H1 (cell line): Measurements from ENCODE around the gene SIGLEC11. TPM values are rescaled to one million over a fixed set of nuclear protein-coding genes. Genes with fewer than 3 reads are reported as not detected.

ENCODE experiments used
- BACH1 ChIP-seq: IDR thresholded peaks from 2 replicates; pipeline ENCODE4 v1.6.1; 2012; ENCODE audit warnings: low read length, improper control_type of control experiment
- CREB1 ChIP-seq: IDR thresholded peaks from 2 replicates; pipeline ENCODE4 v1.6.1; 2012; ENCODE audit warnings: inconsistent platforms
- HDAC6 ChIP-seq: IDR thresholded peaks from one replicate; pipeline ENCODE4 v1.7.1; 2012; ENCODE audit warnings: low read depth, mild to moderate bottlenecking, inconsistent platforms, low read length, moderate library complexity
- PHF8 ChIP-seq: fragments of 200-600 bp; sonication (generic); conservative IDR thresholded peaks from 2 replicates; pipeline ENCODE4 v1.7.1; 2012; ENCODE audit warnings: low read depth, mild to moderate bottlenecking, inconsistent platforms, low read length, moderate library complexity
- POLR2A ChIP-seq, 2 experiments: IDR thresholded peaks; 1 replicate in 1 of 2; 2 replicates in 1 of 2; pipeline ENCODE4 v1.6.1; 2011; ENCODE audit warnings: low read depth in 2 of 2, low read length in 2 of 2, mild to moderate bottlenecking in 2 of 2; ENCODE audit errors: control extremely low read depth in 1 of 2
- SIN3A ChIP-seq, 2 experiments: IDR thresholded peaks in 1 of 2; conservative IDR thresholded peaks in 1 of 2; 2 replicates each; pipeline ENCODE4 v1.6.1; 2011 to 2012; ENCODE audit warnings: low read length in 2 of 2, improper control_type of control experiment in 1 of 2, low read depth in 1 of 2, mild to moderate bottlenecking in 1 of 2
- SP4 ChIP-seq: IDR thresholded peaks from 2 replicates; pipeline ENCODE4 v1.6.1; 2012; ENCODE audit warnings: low read length, inconsistent platforms
- SRF ChIP-seq: IDR thresholded peaks from 2 replicates; pipeline ENCODE4 v1.6.1; 2011; ENCODE audit warnings: mild to moderate bottlenecking, low read depth, low read length, moderate library complexity
- TAF1 ChIP-seq: IDR thresholded peaks from 2 replicates; pipeline ENCODE4 v1.6.1; 2011; ENCODE audit warnings: mild to moderate bottlenecking, low read depth, low read length
- polyA plus RNA-seq, 7 experiments: library from polyadenylated mRNA; depleted of rRNA in 3 of 7; stranded (reverse) in 5 of 7; unstranded in 2 of 7; fragments of >200 nt in 5 of 7; fragments of 200-250 nt in 2 of 7; gene quantifications; 1 replicate in 5 of 7; 2 replicates in 1 of 7; 4 replicates in 1 of 7; pipeline versions ENCODE4 v1.2.1 to v1.2.3, GENCODE V29; 2011 to 2013; ENCODE audit warnings: missing spikeins in 2 of 7, mixed read lengths in 2 of 7
- total RNA-seq: library from RNA; stranded (reverse); fragmentation: NEBNext Ultra II Directional; extraction: Animal tissue kit (Norgen Biotek cat#: 25700); gene quantifications from 2 replicates; pipeline ENCODE4 v1.2.1, GENCODE V29; 2021
- TF ChIP-seq, protein P1 (sequence below): IDR thresholded peaks from 2 replicates; pipeline ENCODE4 v1.6.1; 2012; ENCODE audit warnings: low read length, inconsistent platforms
- TF ChIP-seq, protein P2 (sequence below): IDR thresholded peaks from 2 replicates; pipeline ENCODE4 v1.6.1; 2012; ENCODE audit warnings: inconsistent platforms

SIGLEC11 gene
- total and polyA plus RNA-seq, 2 of the 8 experiments (the other 6 are each of a cell fraction or from before 2014, with no cell fraction given), result 0.18 TPM; not detected in 1

GRCh38 chr19:49929611-49930482 is 31.1 kb downstream of the SIGLEC11 start (continued):
- TF ChIP-seq SRF, result no peak
- TF ChIP-seq SIN3A (conservative IDR thresholded peaks at IDR 0.05 in 1 of 2, IDR thresholded peaks at IDR 0.05 in 1 of 2; ENCODE audit: low read depth in 1 of 2, low read length in 2 of 2), result peak in 1 of 2 experiments; percentile 19; a peak in 2 of 4 replicates
- peak; percentile 58 for TF ChIP-seq CREB1
- peak; percentile 94 for TF ChIP-seq SP4
- peak; percentile 97 to 99 for TF ChIP-seq POLR2A (IDR thresholded peaks at IDR 0.05; ENCODE audit: control extremely low read depth in 1 of 2, low read depth in 2 of 2, low read length in 2 of 2)
- TF ChIP-seq HDAC6, result no peak
- TF ChIP-seq, protein P1, sequence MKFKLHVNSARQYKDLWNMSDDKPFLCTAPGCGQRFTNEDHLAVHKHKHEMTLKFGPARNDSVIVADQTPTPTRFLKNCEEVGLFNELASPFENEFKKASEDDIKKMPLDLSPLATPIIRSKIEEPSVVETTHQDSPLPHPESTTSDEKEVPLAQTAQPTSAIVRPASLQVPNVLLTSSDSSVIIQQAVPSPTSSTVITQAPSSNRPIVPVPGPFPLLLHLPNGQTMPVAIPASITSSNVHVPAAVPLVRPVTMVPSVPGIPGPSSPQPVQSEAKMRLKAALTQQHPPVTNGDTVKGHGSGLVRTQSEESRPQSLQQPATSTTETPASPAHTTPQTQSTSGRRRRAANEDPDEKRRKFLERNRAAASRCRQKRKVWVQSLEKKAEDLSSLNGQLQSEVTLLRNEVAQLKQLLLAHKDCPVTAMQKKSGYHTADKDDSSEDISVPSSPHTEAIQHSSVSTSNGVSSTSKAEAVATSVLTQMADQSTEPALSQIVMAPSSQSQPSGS, result peak; percentile 36; the same call in 1 of the 2 replicates
- TF ChIP-seq BACH1, result no peak
- peak; percentile 77 for TF ChIP-seq PHF8
- TF ChIP-seq, protein P2, sequence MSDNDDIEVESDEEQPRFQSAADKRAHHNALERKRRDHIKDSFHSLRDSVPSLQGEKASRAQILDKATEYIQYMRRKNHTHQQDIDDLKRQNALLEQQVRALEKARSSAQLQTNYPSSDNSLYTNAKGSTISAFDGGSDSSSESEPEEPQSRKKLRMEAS, result peak; percentile 92
- peak; percentile 83 for TF ChIP-seq TAF1
